ENCODE results near the gene HBG2.
"Not testable (repeated sequence)": the region's sequence is repeated elsewhere in the genome, so short reads cannot be mapped to it uniquely, and the experiment has no call there.

Gene HBG2

GRCh38 chr11:5250543-5251204, 3.9 kb downstream of the HBG2 start:
- Histone ChIP-seq H3K4me3 (ENCODE audit: low read length, poor library complexity, severe bottlenecking) (no peak overlapping the region), H3K79me2 (ENCODE audit: insufficient read depth, low read length) (no peaks in the 10 kb centered on the region), H3K9me2 (replicated peaks; ENCODE audit: low read depth, low read length) (no peaks in the 10 kb centered on the region), H2AFZ (ENCODE audit: low read length) (no peak overlapping the region), H3K9ac (ENCODE audit: low read depth, low read length, poor library complexity, severe bottlenecking) (no peak overlapping the region), H3F3A (ENCODE audit: low read depth) (no peaks in the 10 kb centered on the region), H3K9me3 (ENCODE audit: insufficient read depth, low read depth, low read length) (no peaks in the 10 kb centered on the region), H3K4me2 (ENCODE audit: low read depth, low read length, poor library complexity, severe bottlenecking) (no peak overlapping the region), H4K20me1 (ENCODE audit: insufficient read depth, low read length, poor library complexity, severe bottlenecking) (no peaks in the 10 kb centered on the region), H3K27me3 (ENCODE audit: insufficient read depth, low read length, poor library complexity, severe bottlenecking) (no peaks in the 10 kb centered on the region), H3K36me3 (ENCODE audit: insufficient read depth, low read length) (no peaks in the 10 kb centered on the region), H3K4me1 (ENCODE audit: insufficient read depth, low read length, poor library complexity, severe bottlenecking) (no peaks in the 10 kb centered on the region)
- TF ChIP-seq EZH2phosphoT487 (IDR thresholded peaks at IDR 0.05; ENCODE audit: borderline replicate concordance): no peak
- TF ChIP-seq, protein P1, sequence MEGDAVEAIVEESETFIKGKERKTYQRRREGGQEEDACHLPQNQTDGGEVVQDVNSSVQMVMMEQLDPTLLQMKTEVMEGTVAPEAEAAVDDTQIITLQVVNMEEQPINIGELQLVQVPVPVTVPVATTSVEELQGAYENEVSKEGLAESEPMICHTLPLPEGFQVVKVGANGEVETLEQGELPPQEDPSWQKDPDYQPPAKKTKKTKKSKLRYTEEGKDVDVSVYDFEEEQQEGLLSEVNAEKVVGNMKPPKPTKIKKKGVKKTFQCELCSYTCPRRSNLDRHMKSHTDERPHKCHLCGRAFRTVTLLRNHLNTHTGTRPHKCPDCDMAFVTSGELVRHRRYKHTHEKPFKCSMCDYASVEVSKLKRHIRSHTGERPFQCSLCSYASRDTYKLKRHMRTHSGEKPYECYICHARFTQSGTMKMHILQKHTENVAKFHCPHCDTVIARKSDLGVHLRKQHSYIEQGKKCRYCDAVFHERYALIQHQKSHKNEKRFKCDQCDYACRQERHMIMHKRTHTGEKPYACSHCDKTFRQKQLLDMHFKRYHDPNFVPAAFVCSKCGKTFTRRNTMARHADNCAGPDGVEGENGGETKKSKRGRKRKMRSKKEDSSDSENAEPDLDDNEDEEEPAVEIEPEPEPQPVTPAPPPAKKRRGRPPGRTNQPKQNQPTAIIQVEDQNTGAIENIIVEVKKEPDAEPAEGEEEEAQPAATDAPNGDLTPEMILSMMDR (conservative IDR thresholded peaks at IDR 0.05; ENCODE audit: low read length): no peak

- H3K4me1 ChIP-seq (ENCODE audit: insufficient read depth, low read length, poor library complexity, severe bottlenecking); H3K4me3 ChIP-seq (ENCODE audit: low read length, poor library complexity, severe bottlenecking); H3K79me2 ChIP-seq (ENCODE audit: insufficient read depth, low read length); H3K36me3 ChIP-seq (ENCODE audit: insufficient read depth, low read length); H3K9me3 ChIP-seq (ENCODE audit: insufficient read depth, low read depth, low read length); H3K27me3 ChIP-seq (ENCODE audit: insufficient read depth, low read length, poor library complexity, severe bottlenecking); H3F3A ChIP-seq (ENCODE audit: low read depth); H3K9ac ChIP-seq (ENCODE audit: low read depth, low read length, poor library complexity, severe bottlenecking); H3K4me2 ChIP-seq (ENCODE audit: low read depth, low read length, poor library complexity, severe bottlenecking); H4K20me1 ChIP-seq (ENCODE audit: insufficient read depth, low read length, poor library complexity, severe bottlenecking); H3K9me2 ChIP-seq (replicated peaks; ENCODE audit: low read depth, low read length); H2AFZ ChIP-seq (ENCODE audit: low read length): not testable (repeated sequence)
Observed at GRCh38 chr11:5249807-5250396, 4.7 kb downstream of the HBG2 start, which contains the start of gene HBG1. TSS of gene HBG1 (minus strand) at chr11:5249857. CDS start at chr11:5249804, 53 bp downstream.

- H3K9me3 ChIP-seq (ENCODE audit: insufficient read depth, low read depth, low read length): not testable (repeated sequence)
Observed at GRCh38 chr11:5248498-5248897, 6.1 kb downstream of the HBG2 start.

DNA sequence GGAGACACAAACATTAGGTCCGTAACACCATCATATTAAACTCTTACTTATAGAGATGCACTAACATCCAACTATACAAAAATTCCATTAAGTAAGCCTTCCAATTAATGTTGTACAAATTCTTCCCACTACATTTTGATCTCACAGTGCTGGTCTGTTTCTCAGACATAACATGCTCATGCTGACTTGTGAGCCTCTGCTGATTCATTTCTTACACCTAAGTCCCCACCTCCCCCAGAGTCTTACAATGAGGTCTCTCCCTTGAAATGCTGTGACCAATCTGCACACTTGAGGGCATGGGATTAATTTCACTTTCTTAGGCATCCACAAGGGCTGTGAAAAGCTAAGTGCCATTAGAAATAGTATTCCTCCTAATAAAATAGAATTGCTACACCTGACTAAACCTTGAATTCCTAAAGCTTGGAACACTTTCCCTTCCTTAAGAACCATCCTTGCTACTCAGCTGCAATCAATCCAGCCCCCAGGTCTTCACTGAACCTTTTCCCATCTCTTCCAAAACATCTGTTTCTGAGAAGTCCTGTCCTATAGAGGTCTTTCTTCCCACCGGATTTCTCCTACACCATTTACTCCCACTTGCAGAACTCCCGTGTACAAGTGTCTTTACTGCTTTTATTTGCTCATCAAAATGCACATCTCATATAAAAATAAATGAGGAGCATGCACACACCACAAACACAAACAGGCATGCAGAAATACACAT, 6.9 kb downstream of the HBG2 start:
- H3K27me3 ChIP-seq (ENCODE audit: insufficient read depth, low read length, poor library complexity, severe bottlenecking): no peaks in the 10 kb centered on the region
- H3K9me3 ChIP-seq (ENCODE audit: insufficient read depth, low read depth, low read length): no peaks in the 10 kb centered on the region
- TF ChIP-seq EZH2phosphoT487 (IDR thresholded peaks at IDR 0.05; ENCODE audit: borderline replicate concordance): no peak
- TF ChIP-seq, protein P1 (conservative IDR thresholded peaks at IDR 0.05; ENCODE audit: low read length): no peak
- peaks cover 5% of the 10 kb centered on the region for H3K4me1 ChIP-seq (ENCODE audit: insufficient read depth, low read length, poor library complexity, severe bottlenecking)
- no peak overlapping the region for H3K4me2 ChIP-seq (ENCODE audit: low read depth, low read length, poor library complexity, severe bottlenecking)
- H2AFZ ChIP-seq (ENCODE audit: low read length): no peak overlapping the region
- H3K79me2 ChIP-seq (ENCODE audit: insufficient read depth, low read length): no peaks in the 10 kb centered on the region
- H3K9ac ChIP-seq (ENCODE audit: low read depth, low read length, poor library complexity, severe bottlenecking): no peak overlapping the region
- H3K36me3 ChIP-seq (ENCODE audit: insufficient read depth, low read length): no peaks in the 10 kb centered on the region
- H4K20me1 ChIP-seq (ENCODE audit: insufficient read depth, low read length, poor library complexity, severe bottlenecking): no peaks in the 10 kb centered on the region
- no peak overlapping the region for H3K4me3 ChIP-seq (ENCODE audit: low read length, poor library complexity, severe bottlenecking)
- H3K9me2 ChIP-seq (replicated peaks; ENCODE audit: low read depth, low read length): no peaks in the 10 kb centered on the region
- no peaks in the 10 kb centered on the region for H3F3A ChIP-seq (ENCODE audit: low read depth)

More at GRCh38 chr11:5248498-5248897, 6.1 kb downstream of the HBG2 start:
- not testable (repeated sequence) for H3K4me2 ChIP-seq (ENCODE audit: low read depth, low read length, poor library complexity, severe bottlenecking); H3K4me3 ChIP-seq (ENCODE audit: low read length, poor library complexity, severe bottlenecking); H4K20me1 ChIP-seq (ENCODE audit: insufficient read depth, low read length, poor library complexity, severe bottlenecking); H3K4me1 ChIP-seq (ENCODE audit: insufficient read depth, low read length, poor library complexity, severe bottlenecking); H3K27me3 ChIP-seq (ENCODE audit: insufficient read depth, low read length, poor library complexity, severe bottlenecking); H3K9ac ChIP-seq (ENCODE audit: low read depth, low read length, poor library complexity, severe bottlenecking); H3F3A ChIP-seq (ENCODE audit: low read depth); H3K36me3 ChIP-seq (ENCODE audit: insufficient read depth, low read length); H3K79me2 ChIP-seq (ENCODE audit: insufficient read depth, low read length); H2AFZ ChIP-seq (ENCODE audit: low read length); H3K9me2 ChIP-seq (replicated peaks; ENCODE audit: low read depth, low read length)

All from Loucy (cell line).